ENCODE results near the gene MOK. TPM values are rescaled to one million over a fixed set of nuclear protein-coding genes. Genes with fewer than 3 reads are reported as not detected.
A peak's percentile ranks its signal among the peaks of the same experiment; 100 is the strongest.
"Not testable (repeated sequence)": the region's sequence is repeated elsewhere in the genome, so short reads cannot be mapped to it uniquely, and the experiment has no call there.

MOK gene
- polyA plus RNA-seq, 4 donors = 2.9 to 11.5 (median 4.7) TPM

DNA sequence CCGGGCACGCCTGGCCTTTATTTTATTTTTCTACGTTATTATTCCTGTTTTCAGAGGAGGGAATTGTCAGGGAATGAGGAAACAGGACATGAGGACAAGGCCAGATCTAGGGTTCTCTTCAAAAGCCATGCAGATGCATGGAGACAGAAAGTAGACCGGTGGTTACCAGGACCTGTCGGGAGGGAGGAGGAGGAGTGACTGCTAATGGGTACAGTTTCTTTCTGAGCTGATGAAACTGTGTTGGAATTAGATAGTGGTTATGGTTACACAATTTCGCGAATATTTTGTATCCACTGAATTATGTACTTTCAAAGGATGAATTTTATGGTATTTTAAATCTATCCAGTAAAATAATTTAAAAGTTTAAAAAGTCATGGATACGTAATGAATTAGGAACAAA is 25.8 kb upstream of the MOK start:
- 93 to 97% (median 96%) methylated on average over 8 of the region's 8 CpGs for WGBS, 3 donors
- no peaks in the 10 kb centered on the region for H3K9me3 ChIP-seq (ENCODE audit: control insufficient read depth in 2 of 2, insufficient read depth in 1 of 2, low read depth in 1 of 2, low read length in 1 of 2)
- FAIRE-seq = no peak
- no peaks in the 10 kb centered on the region for H3K27me3 ChIP-seq (ENCODE audit: control insufficient read depth in 3 of 3, insufficient read depth in 3 of 3, low read length in 3 of 3)
- no peak overlapping the region for H3K4me3 ChIP-seq (ENCODE audit: low read depth in 1 of 3, low read length in 3 of 3)
- H3K4me1 ChIP-seq (ENCODE audit: control insufficient read depth in 3 of 3, insufficient read depth in 2 of 3, low read depth in 1 of 3, low read length in 2 of 3) = no peaks in the 10 kb centered on the region
- no peak overlapping the region for H3K27ac ChIP-seq (ENCODE audit: low read depth in 1 of 3, low read length in 2 of 3)
- peaks cover 2 to 56% (median 11%) of the 10 kb centered on the region in 3 donors for H3K36me3 ChIP-seq (ENCODE audit: control insufficient read depth in 3 of 3, insufficient read depth in 2 of 3, low read depth in 1 of 3, low read length in 3 of 3)
- no peak for DNase-seq

DNA sequence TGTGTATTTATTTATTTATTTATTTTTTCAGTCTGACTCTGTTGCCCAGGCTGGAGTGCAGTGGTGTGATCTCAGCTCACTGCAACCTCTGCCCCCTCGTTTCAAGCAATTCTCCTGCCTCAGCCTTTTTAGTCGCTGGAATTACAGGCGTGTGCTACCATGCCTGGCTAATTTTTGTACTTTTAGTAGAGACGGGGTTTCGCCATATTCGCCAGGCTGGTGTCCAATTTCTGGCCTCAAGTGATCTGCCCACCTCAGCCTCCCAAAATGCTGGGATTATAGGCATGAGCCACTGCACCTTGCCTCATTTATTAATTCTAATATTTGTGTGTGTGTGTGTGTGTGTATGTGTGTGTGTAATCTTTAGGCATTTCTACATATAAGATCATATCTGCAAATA is 24.4 kb upstream of the MOK start:
- H3K36me3 ChIP-seq (ENCODE audit: control insufficient read depth in 3 of 3, insufficient read depth in 2 of 3, low read depth in 1 of 3, low read length in 3 of 3) = peaks cover under 1 to 48% (median 11%) of the 10 kb centered on the region in 3 donors
- not testable (repeated sequence) for H3K9me3 ChIP-seq (ENCODE audit: control insufficient read depth in 2 of 2, insufficient read depth in 1 of 2, low read depth in 1 of 2, low read length in 1 of 2); H3K4me1 ChIP-seq (ENCODE audit: control insufficient read depth in 3 of 3, insufficient read depth in 2 of 3, low read depth in 1 of 3, low read length in 2 of 3); H3K27me3 ChIP-seq (ENCODE audit: control insufficient read depth in 3 of 3, insufficient read depth in 3 of 3, low read length in 3 of 3); H3K27ac ChIP-seq (ENCODE audit: low read depth in 1 of 3, low read length in 2 of 3); H3K4me3 ChIP-seq (ENCODE audit: low read depth in 1 of 3, low read length in 3 of 3); DNase-seq; FAIRE-seq
- WGBS, 3 donors = 87 to 93% (median 91%) methylated on average over 6 of the region's 6 CpGs

DNA sequence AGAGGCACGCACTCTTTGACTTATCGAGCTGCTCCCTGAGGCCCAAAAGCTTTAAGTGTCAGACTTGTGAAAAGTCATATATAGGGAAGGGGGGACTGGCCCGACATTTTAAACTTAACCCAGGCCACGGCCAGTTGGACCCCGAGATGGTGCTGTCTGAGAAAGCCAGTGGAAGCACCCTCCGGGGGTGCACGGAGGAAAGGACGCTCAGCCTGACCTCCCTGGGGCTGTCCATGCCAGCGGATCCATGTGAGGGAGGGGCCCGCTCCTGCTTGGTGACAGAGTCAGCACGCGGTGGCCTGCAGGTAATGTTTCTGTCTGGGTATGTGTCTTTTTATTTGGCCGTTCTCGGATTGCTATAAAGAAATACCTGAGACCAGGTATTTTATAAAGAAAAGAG is 21.6 kb upstream of the MOK start:
- Histone ChIP-seq H3K36me3 (ENCODE audit: control insufficient read depth in 3 of 3, insufficient read depth in 2 of 3, low read depth in 1 of 3, low read length in 3 of 3) (peaks cover 0 to 35% (median 2%) of the 10 kb centered on the region in 3 donors), H3K27ac (ENCODE audit: low read depth in 1 of 3, low read length in 2 of 3) (no peak overlapping the region), H3K27me3 (ENCODE audit: control insufficient read depth in 3 of 3, insufficient read depth in 3 of 3, low read length in 3 of 3) (no peaks in the 10 kb centered on the region), H3K9me3 (ENCODE audit: control insufficient read depth in 2 of 2, insufficient read depth in 1 of 2, low read depth in 1 of 2, low read length in 1 of 2) (no peaks in the 10 kb centered on the region), H3K4me1 (ENCODE audit: control insufficient read depth in 3 of 3, insufficient read depth in 2 of 3, low read depth in 1 of 3, low read length in 2 of 3) (peaks cover 0 to 21% (median 4%) of the 10 kb centered on the region in 3 donors), H3K4me3 (ENCODE audit: low read depth in 1 of 3, low read length in 3 of 3) (no peak overlapping the region)
- DNase-seq (no peak), FAIRE-seq (no peak)
- 95 to 96% (median 96%) methylated on average over 14 of the region's 14 CpGs for WGBS, 3 donors

DNA sequence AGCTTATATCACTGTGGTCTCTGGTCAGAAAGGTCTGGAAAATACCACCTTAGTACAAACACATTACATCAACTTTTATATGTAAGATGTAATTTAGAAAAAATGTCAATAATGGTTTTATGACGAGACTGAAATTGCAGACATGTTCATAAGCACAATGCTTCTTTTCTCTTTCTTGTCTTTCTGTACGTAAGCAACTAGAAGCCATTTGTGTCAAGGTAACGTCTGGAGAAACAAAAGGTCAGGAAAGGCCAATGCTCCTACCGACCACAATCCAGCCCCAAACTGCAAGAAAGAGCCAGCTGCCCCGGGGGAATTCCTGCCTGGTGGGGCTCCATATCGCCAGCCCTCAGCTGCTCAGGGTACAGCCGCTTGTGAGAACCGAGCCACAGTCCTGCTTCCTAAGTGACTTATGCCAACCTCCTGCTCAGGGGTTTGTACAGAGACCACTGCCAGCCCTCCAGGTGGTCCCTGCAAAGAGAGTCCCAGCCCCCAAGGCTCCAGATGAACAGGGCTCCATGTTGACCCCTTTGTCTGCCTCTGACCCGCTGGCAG is 20.9 kb upstream of the MOK start:
- no peak for FAIRE-seq
- H3K36me3 ChIP-seq (ENCODE audit: control insufficient read depth in 3 of 3, insufficient read depth in 2 of 3, low read depth in 1 of 3, low read length in 3 of 3) = peaks cover 0 to 29% (median 0%) of the 10 kb centered on the region in 3 donors
- peaks cover 0 to 28% (median 4%) of the 10 kb centered on the region in 3 donors for H3K4me1 ChIP-seq (ENCODE audit: control insufficient read depth in 3 of 3, insufficient read depth in 2 of 3, low read depth in 1 of 3, low read length in 2 of 3)
- 81 to 92% (median 87%) methylated on average over 9 of the region's 9 CpGs for WGBS, 3 donors
- H3K27me3 ChIP-seq (ENCODE audit: control insufficient read depth in 3 of 3, insufficient read depth in 3 of 3, low read length in 3 of 3) = no peaks in the 10 kb centered on the region
- no peak overlapping the region for H3K27ac ChIP-seq (ENCODE audit: low read depth in 1 of 3, low read length in 2 of 3)
- DNase-seq = no peak
- H3K4me3 ChIP-seq (ENCODE audit: low read depth in 1 of 3, low read length in 3 of 3) = no peak overlapping the region
- no peaks in the 10 kb centered on the region for H3K9me3 ChIP-seq (ENCODE audit: control insufficient read depth in 2 of 2, insufficient read depth in 1 of 2, low read depth in 1 of 2, low read length in 1 of 2)

DNA sequence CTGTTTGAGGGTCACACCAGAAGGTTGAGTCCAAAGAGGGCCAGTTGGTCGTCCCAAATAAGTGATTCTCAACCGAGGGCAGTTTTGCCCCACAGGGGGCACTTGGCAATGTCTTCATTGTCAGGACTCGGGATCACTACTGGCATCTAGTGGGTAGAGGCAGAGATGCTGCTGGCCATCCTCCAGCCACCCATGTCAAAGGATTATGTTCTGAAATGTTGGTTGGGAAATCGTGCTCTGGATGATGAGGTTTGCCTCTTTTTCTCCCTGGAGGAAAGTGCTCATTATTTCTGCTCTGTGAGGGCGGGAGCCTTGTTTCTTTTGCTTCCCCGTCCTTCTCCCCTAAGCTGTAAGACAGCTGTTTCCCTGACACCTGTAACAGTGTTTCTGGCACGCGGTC is 18.1 kb upstream of the MOK start:
- WGBS, 3 donors = 16 to 37% (median 21%) methylated on average over 7 to 8 of the region's 8 CpGs
- Histone ChIP-seq H3K9me3 (ENCODE audit: control insufficient read depth in 2 of 2, insufficient read depth in 1 of 2, low read depth in 1 of 2, low read length in 1 of 2) (no peaks in the 10 kb centered on the region), H3K27me3 (ENCODE audit: control insufficient read depth in 3 of 3, insufficient read depth in 3 of 3, low read length in 3 of 3) (no peaks in the 10 kb centered on the region), H3K4me1 (ENCODE audit: control insufficient read depth in 3 of 3, insufficient read depth in 2 of 3, low read depth in 1 of 3, low read length in 2 of 3) (peaks cover 5 to 47% (median 7%) of the 10 kb centered on the region in 3 donors), H3K4me3 (ENCODE audit: low read depth in 1 of 3, low read length in 3 of 3) (no peak overlapping the region), H3K27ac (ENCODE audit: low read depth in 1 of 3, low read length in 2 of 3) (peak overlapping the region in 2 of 3 donors; percentile 36 to 83), H3K36me3 (ENCODE audit: control insufficient read depth in 3 of 3, insufficient read depth in 2 of 3, low read depth in 1 of 3, low read length in 3 of 3) (peaks cover 0 to 29% (median 0%) of the 10 kb centered on the region in 3 donors)
- DNase-seq (peak; percentile 45 to 53), FAIRE-seq (no peak)

DNA sequence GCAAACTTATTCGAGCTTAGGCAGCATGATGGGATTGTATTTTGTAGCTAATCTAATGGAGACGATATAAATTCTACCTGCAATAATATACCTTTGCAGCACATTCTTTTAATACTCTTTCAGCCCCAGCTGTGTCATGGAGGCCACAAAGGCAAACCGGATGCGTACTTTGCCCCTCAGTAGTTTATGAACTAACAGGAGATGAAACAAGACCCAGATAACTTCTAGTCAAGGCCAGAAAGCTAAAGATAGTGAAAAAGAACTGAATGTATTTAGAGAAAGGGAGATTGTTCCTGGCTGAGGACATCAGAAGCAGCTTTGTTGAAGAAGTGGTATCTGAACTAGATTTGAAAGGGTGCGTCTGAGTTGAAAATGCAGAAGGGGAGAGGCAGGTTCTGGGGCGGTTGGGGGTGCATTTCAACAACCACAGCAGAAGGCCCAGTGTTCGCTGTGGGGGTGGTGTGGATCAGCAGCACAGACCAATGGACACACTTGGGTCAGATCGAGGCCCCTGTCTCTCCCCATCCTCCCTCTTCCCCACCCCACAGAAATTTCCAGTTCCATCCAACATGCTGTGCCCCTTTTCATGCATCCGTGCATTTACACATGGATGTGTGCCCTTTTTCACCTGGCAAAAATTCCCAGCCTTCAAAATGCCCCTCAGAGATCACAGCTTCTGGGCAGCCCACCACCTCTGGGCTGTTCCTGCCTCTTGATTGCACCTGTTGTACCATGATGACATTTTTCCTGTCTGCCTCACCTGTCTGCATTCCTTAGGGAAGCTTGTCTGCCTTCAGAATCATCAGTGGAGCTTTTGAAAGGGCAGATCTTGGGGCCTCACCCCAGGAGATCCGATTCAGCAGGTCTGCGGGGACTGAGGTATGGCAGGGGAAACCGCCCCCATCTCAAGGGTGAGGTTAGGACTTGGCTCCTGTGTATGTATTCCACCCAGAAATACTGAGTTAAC is 16.8 kb upstream of the MOK start:
- Histone ChIP-seq H3K4me1 (ENCODE audit: control insufficient read depth in 3 of 3, insufficient read depth in 2 of 3, low read depth in 1 of 3, low read length in 2 of 3) (peaks cover 5 to 52% (median 7%) of the 10 kb centered on the region in 3 donors), H3K9me3 (ENCODE audit: control insufficient read depth in 2 of 2, insufficient read depth in 1 of 2, low read depth in 1 of 2, low read length in 1 of 2) (no peaks in the 10 kb centered on the region), H3K4me3 (ENCODE audit: low read depth in 1 of 3, low read length in 3 of 3) (no peak overlapping the region), H3K27me3 (ENCODE audit: control insufficient read depth in 3 of 3, insufficient read depth in 3 of 3, low read length in 3 of 3) (no peaks in the 10 kb centered on the region), H3K27ac (ENCODE audit: low read depth in 1 of 3, low read length in 2 of 3) (peak overlapping the region; percentile 52 to 83 (median 63)), H3K36me3 (ENCODE audit: control insufficient read depth in 3 of 3, insufficient read depth in 2 of 3, low read depth in 1 of 3, low read length in 3 of 3) (peaks cover 0 to 20% (median 0%) of the 10 kb centered on the region in 3 donors)
- FAIRE-seq (no peak), DNase-seq (peak; percentile 88 to 90)
- WGBS, 3 donors = 24 to 68% (median 39%) methylated on average over 12 of the region's 12 CpGs

DNA sequence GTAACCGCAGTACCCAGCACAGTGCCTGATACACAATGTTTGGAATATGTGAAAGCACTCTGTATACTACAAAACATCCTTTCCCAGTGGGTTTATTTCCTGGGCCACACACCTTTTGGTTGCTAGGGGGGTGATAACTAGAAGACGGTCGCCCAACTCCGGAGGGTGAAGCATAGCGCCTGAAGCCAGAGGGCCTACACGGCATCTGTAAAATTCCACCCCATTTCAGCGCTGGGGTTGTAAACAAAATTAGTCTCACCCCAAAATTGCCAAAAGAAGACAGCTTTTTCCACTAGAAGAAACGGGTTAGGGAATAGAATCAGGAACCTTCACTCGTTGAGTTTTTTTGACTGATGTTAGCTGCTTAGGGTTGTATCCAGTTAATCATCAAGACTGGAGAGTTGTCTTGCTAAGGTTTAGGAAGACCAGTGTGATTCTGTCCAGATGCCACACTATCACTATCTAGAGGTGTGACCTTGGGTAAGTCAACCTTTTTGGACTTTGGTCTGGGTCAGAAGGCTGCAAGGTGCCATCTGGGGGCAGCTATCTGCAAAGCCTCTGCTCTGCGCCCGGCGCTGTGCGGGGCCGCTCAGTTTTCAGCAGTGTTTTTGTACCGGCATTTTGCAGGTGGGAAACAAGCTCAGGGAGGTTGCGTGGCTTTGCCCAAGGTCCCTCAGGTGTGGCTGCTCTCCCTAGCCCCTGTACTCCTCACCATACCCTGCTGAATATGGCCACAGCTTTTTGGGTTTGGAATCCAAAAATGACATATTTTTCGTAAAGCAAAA is 15.9 kb upstream of the MOK start:
- no peaks in the 10 kb centered on the region for H3K9me3 ChIP-seq (ENCODE audit: control insufficient read depth in 2 of 2, insufficient read depth in 1 of 2, low read depth in 1 of 2, low read length in 1 of 2)
- 68 to 83% (median 73%) methylated on average over 17 of the region's 17 CpGs for WGBS, 3 donors
- DNase-seq (peak; percentile 39 to 60), FAIRE-seq (no peak)
- peaks cover 5 to 55% (median 7%) of the 10 kb centered on the region in 3 donors for H3K4me1 ChIP-seq (ENCODE audit: control insufficient read depth in 3 of 3, insufficient read depth in 2 of 3, low read depth in 1 of 3, low read length in 2 of 3)
- peaks cover 0 to 12% (median 0%) of the 10 kb centered on the region in 3 donors for H3K36me3 ChIP-seq (ENCODE audit: control insufficient read depth in 3 of 3, insufficient read depth in 2 of 3, low read depth in 1 of 3, low read length in 3 of 3)
- peak overlapping the region; percentile 42 to 95 (median 83) for H3K27ac ChIP-seq (ENCODE audit: low read depth in 1 of 3, low read length in 2 of 3)
- H3K27me3 ChIP-seq (ENCODE audit: control insufficient read depth in 3 of 3, insufficient read depth in 3 of 3, low read length in 3 of 3) = no peaks in the 10 kb centered on the region
- peak overlapping the region in 2 of 3 donors; percentile 64 to 88 for H3K4me3 ChIP-seq (ENCODE audit: low read depth in 1 of 3, low read length in 3 of 3)
